ENCODE measurements around the gene EDC3. TPM values are rescaled to one million over a fixed set of nuclear protein-coding genes. Genes with fewer than 3 reads are reported as not detected.

Gene EDC3
- total and polyA plus RNA-seq, 4 donors = 13.8 to 41.3 (median 28.0) TPM

DNA sequence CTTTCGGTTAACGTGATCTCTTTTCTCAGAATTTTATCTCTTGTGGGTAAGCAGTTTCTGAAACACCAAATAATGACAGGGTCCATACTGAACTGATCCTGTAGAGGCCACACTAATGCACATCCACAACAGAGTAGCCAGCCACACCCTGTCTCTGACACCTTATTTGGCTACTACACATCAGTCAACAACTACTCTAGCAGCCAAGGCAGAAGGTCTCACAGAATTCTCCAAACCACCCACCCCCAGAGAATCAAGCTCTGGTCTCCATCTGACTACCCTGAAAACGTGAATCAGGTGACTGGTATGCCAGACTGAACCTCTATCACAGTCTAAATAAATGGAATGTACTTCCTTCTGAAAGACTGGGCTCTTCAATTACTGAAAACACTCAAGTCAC lies 38.0 kb downstream of the EDC3 start:
- Histone ChIP-seq H3K9me3 (ENCODE audit: control insufficient read depth, insufficient read depth, low read length) (no peaks in the 10 kb centered on the region), H3K27ac (ENCODE audit: low read depth, low read length) (no peak overlapping the region), H3K36me3 (ENCODE audit: control insufficient read depth, insufficient read depth, low read length) (peaks cover 3% of the 10 kb centered on the region), H3K4me1 (ENCODE audit: control insufficient read depth, insufficient read depth, low read length) (peaks cover 11% of the 10 kb centered on the region), H3K4me3 (ENCODE audit: low read depth, low read length) (no peak overlapping the region), H3K27me3 (ENCODE audit: control insufficient read depth, insufficient read depth, low read length) (no peaks in the 10 kb centered on the region)
- no peak for DNase-seq (ENCODE audit: low read depth in 4 of 6, low spot score in 6 of 6)
- 94% methylated on average over 3 of the region's 3 CpGs for WGBS (ENCODE audit: insufficient coverage)

DNA sequence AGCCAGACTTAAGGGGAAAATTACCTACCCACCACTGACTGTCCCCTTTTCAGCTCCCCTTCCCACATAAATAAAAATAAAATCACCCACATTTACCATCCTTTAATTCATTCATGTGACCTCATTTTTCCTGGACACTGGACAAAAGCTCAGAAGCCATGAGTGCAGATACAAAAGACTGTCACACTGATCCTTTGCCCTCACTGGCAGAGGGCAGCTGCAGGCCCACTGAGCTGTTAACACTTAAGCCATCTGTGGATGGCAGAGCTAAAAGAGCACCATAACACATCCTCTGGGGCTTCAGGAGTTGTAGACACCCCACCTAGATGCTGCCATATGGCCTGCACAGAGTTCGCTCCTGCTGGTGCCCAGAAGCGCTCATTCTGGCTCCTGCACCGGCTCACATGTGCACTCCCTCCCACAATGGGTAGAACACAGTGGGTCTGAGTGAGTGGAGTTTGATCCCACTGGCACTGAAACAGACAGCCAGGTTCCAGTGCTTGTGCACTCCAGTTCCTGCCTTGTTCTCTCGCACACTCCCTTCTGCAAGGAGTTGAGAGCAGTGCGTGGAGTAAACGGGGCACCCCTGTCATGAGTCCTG lies 38.8 kb downstream of the EDC3 start:
- WGBS (ENCODE audit: insufficient coverage) = 79% methylated on average over 3 of the region's 6 CpGs
- H3K4me1 ChIP-seq (ENCODE audit: control insufficient read depth, insufficient read depth, low read length) = peaks cover 16% of the 10 kb centered on the region
- H3K4me3 ChIP-seq (ENCODE audit: low read depth, low read length) = no peak overlapping the region
- no peak overlapping the region for H3K27ac ChIP-seq (ENCODE audit: low read depth, low read length)
- no peaks in the 10 kb centered on the region for H3K9me3 ChIP-seq (ENCODE audit: control insufficient read depth, insufficient read depth, low read length)
- H3K27me3 ChIP-seq (ENCODE audit: control insufficient read depth, insufficient read depth, low read length) = no peaks in the 10 kb centered on the region
- DNase-seq (ENCODE audit: low read depth in 4 of 6, low spot score in 6 of 6) = peak in 1 of 6 donors; percentile 44
- peaks cover 3% of the 10 kb centered on the region for H3K36me3 ChIP-seq (ENCODE audit: control insufficient read depth, insufficient read depth, low read length)

DNA sequence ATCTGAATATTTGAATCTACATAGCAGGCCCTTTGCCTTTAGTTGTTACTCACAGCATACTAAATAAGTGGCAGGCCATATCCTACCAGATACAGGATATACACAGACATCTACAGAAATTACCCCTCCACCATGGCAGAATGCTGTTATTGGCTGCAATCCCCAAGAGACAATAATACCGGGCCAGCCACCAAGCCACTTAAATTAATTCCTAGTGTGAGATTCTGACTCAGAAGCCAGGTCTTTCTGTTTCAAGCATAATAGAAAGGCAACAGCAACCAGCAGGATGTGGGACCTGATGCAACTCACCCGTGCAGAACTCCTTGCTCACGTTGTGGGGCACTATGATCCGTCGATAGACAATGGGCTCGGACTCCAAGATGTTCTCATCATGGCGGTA lies 40.4 kb downstream of the EDC3 start:
- Histone ChIP-seq H3K27me3 (ENCODE audit: control insufficient read depth, insufficient read depth, low read length) (no peaks in the 10 kb centered on the region), H3K4me1 (ENCODE audit: control insufficient read depth, insufficient read depth, low read length) (peaks cover 22% of the 10 kb centered on the region), H3K27ac (ENCODE audit: low read depth, low read length) (no peak overlapping the region), H3K36me3 (ENCODE audit: control insufficient read depth, insufficient read depth, low read length) (no peaks in the 10 kb centered on the region), H3K4me3 (ENCODE audit: low read depth, low read length) (no peak overlapping the region), H3K9me3 (ENCODE audit: control insufficient read depth, insufficient read depth, low read length) (no peaks in the 10 kb centered on the region)
- WGBS (ENCODE audit: insufficient coverage) = 80% methylated on average over 7 of the region's 7 CpGs
- DNase-seq (ENCODE audit: low read depth in 4 of 6, low spot score in 6 of 6) = no peak

GRCh38 chr15:74653426-74654102 lies 42.3 kb downstream of the EDC3 start:
- Histone ChIP-seq H3K36me3 (ENCODE audit: control insufficient read depth, insufficient read depth, low read length) (no peaks in the 10 kb centered on the region), H3K4me1 (ENCODE audit: control insufficient read depth, insufficient read depth, low read length) (peaks cover 22% of the 10 kb centered on the region), H3K9me3 (ENCODE audit: control insufficient read depth, insufficient read depth, low read length) (no peaks in the 10 kb centered on the region), H3K27me3 (ENCODE audit: control insufficient read depth, insufficient read depth, low read length) (no peaks in the 10 kb centered on the region), H3K27ac (ENCODE audit: low read depth, low read length) (no peak overlapping the region), H3K4me3 (ENCODE audit: low read depth, low read length) (no peak overlapping the region)
- DNase-seq (ENCODE audit: low read depth in 4 of 6, low spot score in 6 of 6) = no peak
- WGBS (ENCODE audit: insufficient coverage) = 78% methylated on average over 2 of the region's 7 CpGs

DNA sequence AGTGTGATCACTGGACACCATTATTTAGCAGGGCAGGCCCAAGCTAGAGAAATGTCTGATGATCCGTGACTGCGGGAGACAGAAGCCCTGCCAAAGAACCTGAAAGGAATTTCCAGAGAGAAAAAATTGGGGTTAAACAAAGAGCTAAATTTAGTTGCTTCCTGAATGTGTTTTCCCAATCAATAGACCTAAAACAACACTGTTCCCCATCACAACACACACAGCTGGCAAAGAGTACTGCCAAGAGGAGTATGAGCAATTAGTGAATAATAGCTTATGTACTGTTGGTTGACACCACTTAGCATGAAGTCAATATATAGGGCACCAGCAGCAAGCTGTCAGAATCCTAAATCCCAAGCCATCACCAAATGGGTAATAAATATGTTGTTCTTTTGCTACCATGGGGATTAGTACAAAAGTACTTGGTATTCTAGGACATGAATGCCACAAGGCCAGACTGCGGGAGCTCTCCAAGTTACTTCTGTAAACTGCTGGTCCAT lies 44.5 kb downstream of the EDC3 start:
- H3K27ac ChIP-seq (ENCODE audit: low read depth, low read length) = no peak overlapping the region
- DNase-seq (ENCODE audit: low read depth in 4 of 6, low spot score in 6 of 6) = peak in 4 of 6 donors; percentile 35 to 73 (median 56)

GRCh38 chr15:74648051-74648842 lies 47.6 kb downstream of the EDC3 start:
- Histone ChIP-seq H3K4me3 (ENCODE audit: low read depth, low read length) (no peak overlapping the region), H3K27ac (ENCODE audit: low read depth, low read length) (no peak overlapping the region), H3K9me3 (ENCODE audit: control insufficient read depth, insufficient read depth, low read length) (no peaks in the 10 kb centered on the region), H3K36me3 (ENCODE audit: control insufficient read depth, insufficient read depth, low read length) (peaks cover 6% of the 10 kb centered on the region), H3K27me3 (ENCODE audit: control insufficient read depth, insufficient read depth, low read length) (no peaks in the 10 kb centered on the region), H3K4me1 (ENCODE audit: control insufficient read depth, insufficient read depth, low read length) (peaks cover 11% of the 10 kb centered on the region)
- no peak for DNase-seq (ENCODE audit: low read depth in 4 of 6, low spot score in 6 of 6)
- 88% methylated on average over 4 of the region's 5 CpGs for WGBS (ENCODE audit: insufficient coverage)

More for the DNA sequence above, 44.5 kb downstream of the EDC3 start:
- no peaks in the 10 kb centered on the region for H3K36me3 ChIP-seq (ENCODE audit: control insufficient read depth, insufficient read depth, low read length)
- H3K4me1 ChIP-seq (ENCODE audit: control insufficient read depth, insufficient read depth, low read length) = peaks cover 16% of the 10 kb centered on the region
- H3K9me3 ChIP-seq (ENCODE audit: control insufficient read depth, insufficient read depth, low read length) = no peaks in the 10 kb centered on the region
- H3K27me3 ChIP-seq (ENCODE audit: control insufficient read depth, insufficient read depth, low read length) = no peaks in the 10 kb centered on the region
- no peak overlapping the region for H3K4me3 ChIP-seq (ENCODE audit: low read depth, low read length)
- WGBS (ENCODE audit: insufficient coverage) = 20% methylated on average over 1 of the region's 3 CpGs

DNA sequence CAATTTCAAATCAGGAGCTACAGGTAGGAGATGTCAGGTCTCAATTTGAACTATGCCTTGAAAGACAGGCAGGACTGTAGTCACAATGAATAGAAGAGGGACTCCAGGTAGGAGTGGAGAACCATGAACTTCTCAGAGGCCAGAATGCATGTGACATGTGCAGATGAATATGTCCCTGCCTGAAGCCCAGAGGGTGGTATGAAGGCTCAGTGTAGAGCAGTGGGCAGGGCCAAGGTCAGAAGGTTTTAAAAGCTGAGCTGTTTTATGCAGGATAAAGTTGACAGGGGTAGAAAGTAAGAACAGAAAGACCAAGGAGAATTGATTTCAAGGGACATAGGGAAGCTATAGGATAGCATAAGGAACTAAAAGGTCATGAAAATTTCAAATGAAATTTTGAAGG lies 49.3 kb downstream of the EDC3 start:
- Histone ChIP-seq H3K36me3 (ENCODE audit: control insufficient read depth, insufficient read depth, low read length) (peaks cover 8% of the 10 kb centered on the region), H3K4me1 (ENCODE audit: control insufficient read depth, insufficient read depth, low read length) (peaks cover 4% of the 10 kb centered on the region), H3K27ac (ENCODE audit: low read depth, low read length) (no peak overlapping the region), H3K27me3 (ENCODE audit: control insufficient read depth, insufficient read depth, low read length) (no peaks in the 10 kb centered on the region), H3K4me3 (ENCODE audit: low read depth, low read length) (no peak overlapping the region), H3K9me3 (ENCODE audit: control insufficient read depth, insufficient read depth, low read length) (no peaks in the 10 kb centered on the region)
- no peak for DNase-seq (ENCODE audit: low read depth in 4 of 6, low spot score in 6 of 6)

DNA sequence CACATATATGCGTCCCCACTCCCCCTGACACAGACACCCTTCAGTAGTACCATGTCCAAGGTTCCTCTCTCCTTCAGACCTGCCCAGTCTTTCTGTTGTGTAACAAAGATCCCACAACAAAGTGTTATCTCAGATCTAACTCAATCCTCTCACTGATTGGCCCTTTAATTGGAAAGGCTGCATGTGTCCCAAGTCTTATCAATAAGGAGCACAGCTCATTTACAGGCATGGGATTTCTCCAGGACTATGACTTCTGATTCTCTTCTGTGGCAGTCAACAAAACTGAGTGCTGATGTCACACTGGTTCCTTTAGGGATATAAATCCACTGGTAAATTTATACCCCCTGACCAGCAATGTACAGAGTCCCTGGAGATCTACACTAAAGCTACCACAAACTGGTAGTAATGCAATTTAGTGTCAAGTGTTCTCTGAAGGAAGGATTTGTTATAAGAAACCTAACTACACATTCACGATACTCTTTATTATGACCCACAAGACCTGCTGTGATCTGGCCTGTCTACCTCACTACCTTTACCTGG lies 52.1 kb downstream of the EDC3 start:
- peaks cover 4% of the 10 kb centered on the region for H3K4me1 ChIP-seq (ENCODE audit: control insufficient read depth, insufficient read depth, low read length)
- no peaks in the 10 kb centered on the region for H3K9me3 ChIP-seq (ENCODE audit: control insufficient read depth, insufficient read depth, low read length)
- peaks cover 20% of the 10 kb centered on the region for H3K36me3 ChIP-seq (ENCODE audit: control insufficient read depth, insufficient read depth, low read length)
- 85% methylated on average over 2 of the region's 2 CpGs for WGBS (ENCODE audit: insufficient coverage)
- no peaks in the 10 kb centered on the region for H3K27me3 ChIP-seq (ENCODE audit: control insufficient read depth, insufficient read depth, low read length)
- H3K4me3 ChIP-seq (ENCODE audit: low read depth, low read length) = no peak overlapping the region
- no peak overlapping the region for H3K27ac ChIP-seq (ENCODE audit: low read depth, low read length)
- no peak for DNase-seq (ENCODE audit: low read depth in 4 of 6, low spot score in 6 of 6)

DNA sequence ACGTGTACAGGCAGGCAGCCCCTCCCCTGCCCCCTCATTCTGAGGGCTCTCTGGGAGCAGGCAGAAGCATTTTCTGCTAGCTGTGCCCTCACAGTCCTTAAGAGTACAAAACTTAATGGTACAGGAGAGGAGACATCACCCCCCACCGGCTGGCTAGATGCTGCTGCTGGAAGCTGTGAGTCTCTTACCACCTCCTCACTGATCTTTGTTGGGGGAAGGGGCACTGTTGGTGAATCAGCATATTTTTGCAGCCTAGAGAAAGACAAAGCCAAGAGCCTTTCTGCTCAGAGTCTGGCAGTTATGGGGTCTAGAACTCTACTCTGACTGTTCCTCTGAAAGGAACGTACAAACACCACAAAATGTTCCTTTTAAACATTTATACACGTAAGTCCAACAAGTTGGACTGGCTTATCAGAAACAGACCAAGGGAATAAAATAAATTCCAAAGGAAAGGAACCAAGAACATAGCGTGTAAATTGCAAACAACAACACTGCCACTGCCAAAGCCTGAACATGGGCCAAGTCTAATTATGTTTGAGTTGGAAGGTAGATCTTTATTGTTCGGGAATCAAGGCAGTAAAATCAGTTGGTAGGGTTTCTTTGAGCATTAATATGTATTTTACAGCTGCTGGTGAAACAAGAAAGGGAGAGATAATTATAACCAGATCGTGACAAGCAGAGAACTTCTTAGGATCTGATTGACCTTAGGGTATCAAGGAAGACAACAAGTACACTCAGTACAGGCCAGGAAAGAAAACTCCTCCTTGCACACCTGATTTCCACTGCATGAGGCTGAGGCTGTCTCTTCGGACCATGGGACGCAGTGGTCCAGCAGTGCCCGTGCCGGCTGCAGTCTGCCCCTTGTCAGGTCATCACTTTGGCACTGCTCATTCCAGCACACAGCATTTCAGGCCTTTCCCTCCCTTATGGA lies 52.8 kb downstream of the EDC3 start:
- Histone ChIP-seq H3K36me3 (ENCODE audit: control insufficient read depth, insufficient read depth, low read length) (peaks cover 25% of the 10 kb centered on the region), H3K27me3 (ENCODE audit: control insufficient read depth, insufficient read depth, low read length) (no peaks in the 10 kb centered on the region), H3K9me3 (ENCODE audit: control insufficient read depth, insufficient read depth, low read length) (no peaks in the 10 kb centered on the region), H3K4me3 (ENCODE audit: low read depth, low read length) (no peak overlapping the region), H3K27ac (ENCODE audit: low read depth, low read length) (peak overlapping the region; percentile 16), H3K4me1 (ENCODE audit: control insufficient read depth, insufficient read depth, low read length) (peaks cover 4% of the 10 kb centered on the region)
- 68% methylated on average over 8 of the region's 11 CpGs for WGBS (ENCODE audit: insufficient coverage)
- peak in 1 of 6 donors; percentile 48 for DNase-seq (ENCODE audit: low read depth in 4 of 6, low spot score in 6 of 6)
